ENCODE results near the gene SPINK2. TPM values are rescaled to one million over a fixed set of nuclear protein-coding genes. Genes with fewer than 3 reads are reported as not detected.

SPINK2 gene
- total RNA-seq, 1 experiment from 2014 or later = not detected

DNA sequence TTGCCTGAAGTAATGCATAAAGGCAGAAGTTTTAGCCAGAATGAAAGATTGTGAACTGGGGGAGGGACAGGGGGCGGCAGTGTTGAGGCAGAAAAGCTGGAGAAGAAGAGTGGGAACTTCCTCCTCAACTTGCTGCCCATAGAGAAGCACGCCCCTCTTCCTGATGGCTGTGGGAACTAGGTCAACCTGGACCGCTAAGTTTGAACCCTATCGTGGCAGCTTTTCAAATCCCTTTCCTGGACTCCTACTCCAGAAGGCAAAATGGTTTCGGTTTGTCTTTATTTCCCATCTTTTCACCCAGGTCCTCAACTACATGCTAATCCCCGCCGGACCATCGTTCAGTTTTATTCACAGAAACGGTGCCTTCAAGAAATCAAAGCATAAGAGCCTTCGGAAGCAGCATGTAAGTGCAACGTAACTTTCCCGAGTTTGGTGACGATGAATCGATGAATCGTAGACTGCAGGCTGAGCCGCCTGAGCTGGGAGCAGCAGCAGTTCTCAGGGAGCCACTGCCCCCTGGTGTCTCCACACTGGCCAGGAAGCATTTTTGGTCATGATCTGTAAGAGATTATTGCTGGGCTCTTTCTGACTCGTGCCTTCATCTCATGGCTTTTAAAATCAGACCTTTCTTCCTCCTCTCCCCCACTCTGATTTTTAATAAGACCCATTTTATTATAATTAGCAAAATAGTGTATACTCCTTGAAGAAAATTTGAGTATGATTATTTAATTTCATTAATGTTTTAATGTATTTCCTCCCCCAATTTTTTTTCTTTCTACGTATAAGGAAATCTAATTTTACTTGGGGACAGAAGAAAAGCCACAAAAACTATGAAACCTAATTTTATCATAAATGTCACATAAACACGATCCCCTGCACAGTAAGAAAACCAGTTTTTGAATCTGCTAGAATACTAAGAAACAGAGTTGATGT lies 21.4 kb downstream of the SPINK2 start:
- DNase-seq (ENCODE audit: low read depth) = peak; percentile 83

DNA sequence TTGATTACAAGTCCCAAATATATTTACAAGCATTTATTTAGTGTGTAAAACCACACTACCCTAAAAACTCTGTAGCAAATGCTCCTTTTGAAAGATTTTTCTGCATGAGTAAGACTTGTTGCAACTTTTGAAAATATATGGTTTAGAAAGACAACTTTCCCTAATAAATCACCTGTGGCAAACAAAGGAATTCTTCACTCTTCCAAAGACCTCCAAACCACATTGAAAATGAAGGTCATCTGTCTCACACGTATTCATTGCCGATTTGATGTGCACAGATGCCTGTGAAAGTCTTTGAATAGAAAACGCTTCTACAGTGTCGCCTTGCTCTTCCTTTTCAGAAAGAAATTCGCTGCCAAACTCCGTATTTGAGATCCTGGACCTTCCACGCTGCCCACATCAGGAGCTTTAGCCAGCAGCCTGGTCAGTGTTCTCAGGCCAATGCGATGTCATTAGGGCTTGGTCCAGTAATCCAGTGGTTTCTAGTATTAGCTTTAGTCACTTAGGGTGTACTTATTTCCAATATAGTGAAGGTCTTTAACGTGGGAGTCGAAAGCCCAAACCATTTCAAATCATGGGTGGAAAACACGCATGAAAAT lies 22.2 kb downstream of the SPINK2 start:
- DNase-seq (ENCODE audit: low read depth) = no peak

DNA sequence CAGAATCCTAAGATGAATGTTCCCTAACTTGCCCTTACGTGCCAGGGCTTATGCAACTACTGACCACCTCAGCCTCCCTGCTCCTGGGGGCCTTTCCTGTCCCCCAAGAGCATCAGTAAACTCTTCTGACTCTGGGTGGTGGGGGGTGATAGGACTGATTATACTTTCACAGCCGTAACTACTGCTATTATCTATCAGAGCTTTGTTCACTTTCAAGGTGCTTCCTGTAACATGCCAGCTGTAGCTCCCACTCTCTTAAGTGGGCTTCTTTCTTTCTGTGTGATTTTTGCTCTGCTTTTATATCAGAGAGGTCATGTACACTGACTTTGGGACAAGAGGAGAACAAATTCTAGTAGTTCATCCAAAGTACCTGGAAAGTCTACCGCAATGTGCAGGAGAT lies 25.3 kb downstream of the SPINK2 start:
- no peak for DNase-seq (ENCODE audit: low read depth)

DNA sequence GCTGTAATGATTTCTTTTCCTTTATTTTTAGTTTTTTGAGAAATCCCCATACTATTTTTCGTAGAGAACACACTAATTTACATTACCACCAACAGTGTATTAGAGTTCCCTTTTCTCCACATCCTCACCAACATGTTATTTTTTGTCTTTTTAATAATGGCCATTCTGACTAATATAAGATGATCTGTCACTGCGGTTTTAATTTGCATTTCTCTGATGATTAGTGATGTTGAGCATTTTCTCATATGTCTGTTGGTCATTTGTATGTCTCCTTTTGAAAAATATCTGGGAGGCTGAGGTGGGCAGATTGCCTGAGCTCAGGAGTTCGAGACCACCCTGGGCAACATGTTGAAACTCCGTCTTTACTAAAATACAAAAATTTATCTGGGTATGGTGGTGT lies 30.2 kb downstream of the SPINK2 start:
- DNase-seq (ENCODE audit: low read depth) = peak; percentile 8

DNA sequence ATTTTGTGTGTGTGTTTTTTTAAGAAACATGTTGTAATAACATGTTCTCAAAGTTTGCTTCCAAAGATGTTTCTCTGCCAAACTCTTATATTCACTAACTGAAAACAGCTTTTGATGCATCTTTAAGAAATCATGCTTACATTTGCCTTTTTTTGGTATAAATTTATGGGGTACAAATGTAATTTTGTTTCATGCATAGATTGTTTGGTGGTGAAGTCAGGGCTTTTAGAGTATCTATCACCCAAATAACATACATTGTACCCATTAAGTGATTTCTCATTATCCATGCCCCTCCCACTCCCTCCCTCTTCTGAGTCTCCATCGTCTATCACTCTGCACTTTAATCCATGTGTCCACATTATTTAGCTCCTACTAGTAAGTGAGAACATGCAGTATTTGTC lies 30.8 kb downstream of the SPINK2 start:
- no peak for DNase-seq (ENCODE audit: low read depth)

DNA sequence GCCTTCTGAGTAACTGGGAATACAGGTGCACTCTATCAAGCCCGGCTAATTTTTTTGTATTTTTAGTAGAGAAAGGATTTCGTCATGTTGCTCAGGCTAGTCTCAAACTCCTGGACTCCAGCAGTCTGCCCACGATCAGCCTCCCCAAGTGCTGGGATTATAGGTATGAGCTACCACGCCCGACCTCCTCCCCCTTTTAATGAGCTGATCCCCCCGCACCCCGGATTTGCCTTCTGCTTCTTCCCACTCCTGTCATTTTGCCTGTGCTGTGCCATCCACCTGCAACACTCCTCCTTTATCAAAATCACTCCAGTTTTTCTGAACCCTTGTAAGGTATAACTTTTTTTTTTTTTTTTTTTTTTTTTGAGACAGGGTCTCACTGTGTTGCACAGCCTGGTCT lies 33.4 kb downstream of the SPINK2 start:
- no peak for DNase-seq (ENCODE audit: low read depth)

DNA sequence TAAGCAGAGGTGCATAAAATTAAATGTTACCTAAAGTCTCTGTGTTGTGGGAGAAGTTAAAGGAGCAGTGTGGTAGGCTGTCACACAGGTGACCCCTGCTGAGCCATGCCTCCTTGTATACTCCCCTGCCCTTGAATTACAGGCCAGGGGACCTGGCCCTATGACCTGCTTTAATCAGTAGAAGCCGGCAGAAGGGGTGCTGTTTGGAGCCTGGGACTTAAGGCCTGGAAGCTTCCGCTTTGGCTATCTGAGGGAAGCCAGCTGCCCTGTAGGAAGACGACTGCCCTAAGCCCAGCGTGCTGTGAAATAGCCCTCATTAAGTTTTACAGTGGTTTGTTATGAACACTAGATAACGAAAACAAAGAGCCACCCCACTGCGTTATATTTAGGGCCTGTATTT lies 34.1 kb downstream of the SPINK2 start:
- DNase-seq (ENCODE audit: low read depth) = no peak

DNA sequence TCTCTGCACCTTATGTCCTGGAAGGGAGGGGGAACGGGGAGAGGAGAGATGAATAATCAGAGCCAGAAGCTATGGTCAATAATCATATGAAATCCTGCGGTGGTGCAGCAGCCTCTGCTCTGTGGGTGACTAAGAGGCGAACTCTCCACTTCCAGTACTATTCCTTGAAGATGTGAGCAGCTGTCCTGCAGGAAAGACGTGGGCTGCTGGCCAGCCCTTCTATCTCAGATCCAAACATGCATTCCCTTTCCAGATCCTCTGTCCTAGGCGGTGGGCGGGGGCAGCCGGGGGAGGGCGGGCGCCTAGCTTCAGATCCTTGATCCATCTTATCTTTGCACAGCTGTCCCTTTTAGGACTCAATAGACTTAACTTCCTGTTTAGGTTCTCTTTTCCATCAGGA lies 34.5 kb downstream of the SPINK2 start:
- peak; percentile 88 for DNase-seq (ENCODE audit: low read depth)

DNA sequence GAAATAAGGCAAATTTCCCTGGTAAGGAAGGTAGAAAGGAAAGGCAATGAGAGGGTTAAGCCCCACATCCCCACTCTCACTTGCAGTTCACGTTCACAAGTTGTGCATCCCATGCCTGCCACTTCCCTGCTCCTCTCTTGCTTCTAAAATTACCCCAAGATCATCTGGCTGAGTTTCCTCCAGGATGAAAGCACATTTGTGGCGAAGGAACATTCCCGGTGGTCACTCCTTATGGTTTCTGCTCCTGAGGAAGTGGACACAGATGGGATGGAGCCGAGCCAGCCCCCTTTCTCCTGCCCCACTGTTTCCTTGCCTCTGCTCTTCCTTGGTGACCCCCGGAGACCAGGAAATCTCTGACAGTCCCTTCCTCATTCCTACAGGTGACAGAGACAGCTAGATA lies 37.5 kb downstream of the SPINK2 start:
- DNase-seq (ENCODE audit: low read depth) = peak; percentile 18

DNA sequence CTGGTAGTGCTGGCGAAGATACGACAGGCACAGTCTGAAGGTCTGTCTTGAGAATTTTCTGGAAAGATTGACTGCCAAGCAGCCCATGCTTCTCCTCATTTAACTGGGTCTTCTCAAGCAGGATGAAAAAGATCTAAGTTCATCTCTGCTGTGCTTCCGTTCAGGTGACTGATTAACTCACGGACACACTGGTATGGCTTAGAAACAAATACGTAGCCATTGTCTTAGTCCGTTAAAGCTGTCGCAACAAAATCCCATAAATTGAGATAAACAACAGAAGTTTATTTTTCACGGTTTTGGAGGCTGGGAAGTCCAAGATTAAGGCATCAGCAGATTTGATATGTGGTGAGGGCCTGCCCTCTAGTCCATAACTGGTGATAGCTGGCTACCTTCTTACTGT lies 39.5 kb downstream of the SPINK2 start:
- no peak for DNase-seq (ENCODE audit: low read depth)

DNA sequence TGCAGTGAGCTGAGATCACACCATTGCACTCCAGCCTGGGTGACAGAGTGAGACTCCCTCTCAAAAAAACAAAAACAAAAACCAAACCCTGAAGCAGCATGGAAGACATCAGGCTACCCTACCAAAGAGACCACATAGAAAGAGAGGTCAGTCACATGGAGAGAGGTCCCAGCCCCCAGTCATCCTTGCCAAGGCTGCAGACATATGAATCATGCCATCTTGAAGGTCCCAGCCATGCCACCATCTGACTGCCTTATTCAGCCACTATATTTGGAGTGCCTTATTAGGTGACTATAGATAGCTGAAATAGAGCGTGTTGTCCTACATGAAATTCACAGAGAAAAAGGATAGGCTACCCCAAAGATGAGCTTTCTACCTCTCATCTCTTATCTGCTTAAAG lies 48.2 kb downstream of the SPINK2 start:
- DNase-seq (ENCODE audit: low read depth) = no peak

DNA sequence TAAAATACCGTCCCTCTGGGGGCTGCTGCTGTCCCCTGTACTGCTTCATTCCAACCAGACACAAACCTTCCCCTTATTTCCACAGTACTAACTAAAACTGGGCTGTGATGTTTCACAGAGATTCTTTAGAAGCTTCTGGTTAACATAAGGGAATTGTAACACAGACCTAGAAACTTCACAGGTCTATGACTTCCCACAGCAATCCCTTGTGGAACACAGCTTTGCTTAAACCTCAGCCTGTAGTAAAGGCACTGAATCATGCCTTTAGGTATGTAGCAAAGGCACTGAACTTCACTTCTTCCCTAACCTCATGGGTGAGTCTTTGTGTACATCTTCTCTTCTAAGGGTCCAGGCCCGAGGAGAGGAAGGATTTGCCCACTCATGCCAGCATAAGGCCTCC lies 49.4 kb downstream of the SPINK2 start:
- DNase-seq (ENCODE audit: low read depth) = no peak

DNA sequence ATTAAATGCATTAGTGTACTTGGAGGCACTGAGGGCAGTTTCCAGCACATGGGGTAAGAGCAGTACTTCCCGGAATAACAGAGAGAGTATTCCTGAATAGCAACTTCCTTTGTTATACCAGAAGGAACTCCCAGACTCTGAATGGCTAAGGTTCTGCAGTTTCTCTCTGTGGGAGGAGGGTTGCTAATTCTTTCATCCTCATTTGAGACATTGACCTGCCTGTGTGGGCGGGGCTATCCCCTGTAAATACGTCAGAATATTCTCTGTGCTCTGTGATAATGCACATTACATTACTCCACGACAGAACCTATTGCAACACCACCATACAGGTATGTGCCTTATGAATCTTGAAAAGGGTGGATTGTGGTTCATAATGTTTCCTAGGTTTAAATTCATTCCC lies 52.7 kb downstream of the SPINK2 start:
- DNase-seq (ENCODE audit: low read depth) = no peak

DNA sequence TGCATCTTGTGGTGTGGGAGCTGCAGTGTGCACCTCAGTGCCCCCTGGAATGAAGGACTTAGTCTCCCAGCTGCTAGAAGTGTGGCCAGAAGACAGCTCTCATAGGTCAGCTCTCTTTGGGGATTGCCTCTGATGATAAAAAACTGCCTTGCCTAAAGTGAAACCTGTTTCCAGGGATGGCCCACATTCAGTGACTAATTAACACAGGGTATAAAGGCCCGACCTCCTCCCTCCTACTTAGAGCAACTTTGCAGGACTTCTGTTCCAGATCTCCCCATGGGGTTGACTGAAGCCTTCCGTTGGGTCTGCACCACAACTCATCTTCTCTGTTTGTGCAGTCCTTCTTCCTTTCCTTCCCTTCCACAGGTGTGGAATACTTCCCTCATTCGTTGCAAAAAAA lies 53.2 kb downstream of the SPINK2 start:
- no peak for DNase-seq (ENCODE audit: low read depth)

DNA sequence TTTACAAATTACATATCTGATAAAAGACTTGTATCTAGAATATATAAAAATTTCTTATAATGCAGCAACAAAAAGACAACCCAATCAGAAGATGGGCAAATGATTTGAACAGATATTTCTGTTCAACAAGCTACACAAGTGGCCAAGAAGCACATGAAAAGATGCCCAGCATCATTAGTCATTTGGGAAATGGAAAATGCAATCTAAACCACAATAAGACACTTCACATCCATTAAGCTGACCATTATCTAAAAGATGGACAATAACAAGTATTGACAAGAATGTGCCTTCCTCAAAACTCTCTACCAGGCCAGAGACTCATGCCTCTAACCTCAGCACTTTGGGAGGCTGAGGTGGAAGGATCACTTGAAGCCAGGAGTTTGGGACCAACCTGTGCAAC lies 53.9 kb downstream of the SPINK2 start:
- no peak for DNase-seq (ENCODE audit: low read depth)

DNA sequence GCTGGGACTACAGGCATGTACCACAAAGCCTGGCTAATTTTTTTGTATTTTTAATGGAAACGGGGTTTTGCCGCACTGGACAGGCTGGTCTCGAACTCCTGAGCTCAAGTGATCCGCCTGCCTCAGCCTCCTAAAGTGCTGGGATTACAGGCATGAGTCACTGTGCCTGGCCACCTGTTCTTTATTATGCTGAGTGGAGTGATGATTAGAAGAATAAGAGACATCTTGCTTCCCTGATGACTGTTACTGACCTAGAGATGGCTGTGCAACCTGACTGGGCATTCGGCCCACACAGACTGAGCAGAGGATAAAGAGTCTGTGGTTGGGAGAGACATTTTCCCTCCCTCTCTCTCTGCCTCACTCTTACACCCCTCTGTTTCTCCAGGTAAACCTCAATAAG lies 56.7 kb downstream of the SPINK2 start:
- peak; percentile 62 for DNase-seq (ENCODE audit: low read depth)

DNA sequence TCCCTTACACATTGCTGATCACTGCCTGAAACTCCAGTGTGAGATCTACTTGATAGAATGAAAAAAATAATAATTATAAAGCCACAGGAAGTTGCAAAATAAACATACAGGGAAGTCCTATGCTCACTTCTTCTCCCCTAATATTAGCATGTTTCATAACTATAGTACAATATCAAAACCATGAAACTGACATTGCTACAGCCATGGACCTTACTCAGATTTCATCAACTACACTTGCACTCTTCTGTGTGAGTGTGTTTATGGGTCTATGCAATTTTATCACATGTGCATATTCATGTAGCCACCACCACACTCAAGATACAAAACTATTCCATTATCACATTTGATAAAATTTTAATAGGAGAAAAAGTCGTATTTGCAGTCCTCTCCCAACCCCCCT lies 57.3 kb downstream of the SPINK2 start:
- DNase-seq (ENCODE audit: low read depth) = no peak

DNA sequence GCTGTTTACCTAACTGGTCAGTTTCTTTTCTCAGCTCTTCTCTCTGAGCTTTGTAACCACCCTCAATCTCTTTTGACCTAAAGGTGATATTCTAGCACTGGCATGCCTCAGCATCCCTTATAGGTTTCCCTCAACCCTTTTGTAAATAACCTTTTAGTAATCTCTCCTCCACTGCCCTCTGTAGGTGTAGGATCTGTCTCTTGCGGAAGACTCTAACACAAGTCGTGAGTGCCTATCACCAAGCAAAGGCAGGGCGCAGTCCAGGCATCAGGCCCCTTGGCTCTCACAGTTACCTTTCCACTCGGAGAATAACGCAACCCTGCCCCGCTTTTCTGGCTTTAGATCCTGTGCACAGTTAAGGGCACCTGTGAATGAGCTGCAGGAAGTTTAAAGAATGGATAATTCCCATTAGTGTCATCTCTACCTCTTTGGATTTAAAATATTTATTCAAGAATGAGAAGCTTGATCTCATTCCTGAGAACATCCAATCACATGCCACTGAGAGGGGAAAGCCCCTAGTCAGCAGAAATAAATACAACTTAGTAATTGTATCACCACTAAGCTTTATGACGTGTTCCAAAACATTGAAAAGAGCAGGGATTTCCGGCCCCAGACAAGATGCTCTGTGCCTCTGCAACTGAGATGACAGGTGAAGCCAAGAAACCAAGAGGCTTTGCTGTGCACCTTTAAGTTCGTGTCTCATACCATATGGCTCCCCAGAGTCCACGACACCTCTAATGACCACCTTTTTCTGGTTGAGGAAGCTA lies 58.8 kb downstream of the SPINK2 start:
- no peak for DNase-seq (ENCODE audit: low read depth)

DNA sequence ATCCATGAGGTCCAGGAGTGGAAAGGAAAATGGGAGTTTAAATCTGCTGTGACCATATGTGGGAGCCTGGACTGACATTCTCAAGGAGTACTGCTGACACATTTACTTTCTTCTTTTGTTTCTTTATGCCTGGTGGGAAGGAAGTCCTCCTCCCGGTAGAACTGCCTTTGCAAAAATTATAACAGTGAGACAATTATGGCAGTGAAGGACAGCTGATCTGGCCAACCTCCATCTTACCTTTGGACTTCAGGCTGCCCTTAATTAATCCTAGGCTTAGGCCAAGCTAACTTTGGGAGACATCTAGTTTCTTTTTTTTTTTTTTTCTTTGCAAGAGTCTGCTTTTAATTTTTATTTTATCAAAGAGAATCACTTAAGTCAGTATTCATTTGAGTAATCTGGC lies 61.3 kb downstream of the SPINK2 start:
- no peak for DNase-seq (ENCODE audit: low read depth)

Data from HT1080 (cell line).